GM21825 (cell line): ENCODE results near the gene PRDM10.
"Not testable (repeated sequence)": the region's sequence is repeated elsewhere in the genome, so short reads cannot be mapped to it uniquely, and the experiment has no call there.

Source experiments
- ATAC-seq: cut with Tn5 transposase; IDR thresholded peaks from one replicate; pipeline ENCODE4 v1.9.1; 2021; ENCODE audit warnings: mild to moderate bottlenecking, moderate library complexity; ENCODE audit not compliant: unreplicated experiment

Gene PRDM10

DNA sequence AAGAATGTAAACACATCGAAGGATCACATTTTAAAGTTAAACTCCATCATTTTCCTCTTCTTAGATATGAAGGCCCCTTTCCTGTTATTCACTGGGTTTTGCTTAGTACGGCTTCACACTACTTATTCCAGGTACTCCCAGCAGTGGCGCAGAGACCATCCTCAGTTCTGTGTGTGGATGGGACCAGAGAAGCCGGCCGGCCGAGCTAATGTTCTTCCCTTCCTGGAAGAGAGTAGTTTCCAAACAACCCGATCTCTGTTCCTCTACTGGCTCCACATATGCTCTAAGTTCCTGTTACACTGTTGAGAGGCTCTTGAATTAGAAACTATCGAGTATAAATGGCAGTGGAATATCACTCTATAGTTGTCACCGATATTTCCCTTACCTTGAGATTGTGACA lies 106.6 kb downstream of the PRDM10 start:
- no peak for ATAC-seq

DNA sequence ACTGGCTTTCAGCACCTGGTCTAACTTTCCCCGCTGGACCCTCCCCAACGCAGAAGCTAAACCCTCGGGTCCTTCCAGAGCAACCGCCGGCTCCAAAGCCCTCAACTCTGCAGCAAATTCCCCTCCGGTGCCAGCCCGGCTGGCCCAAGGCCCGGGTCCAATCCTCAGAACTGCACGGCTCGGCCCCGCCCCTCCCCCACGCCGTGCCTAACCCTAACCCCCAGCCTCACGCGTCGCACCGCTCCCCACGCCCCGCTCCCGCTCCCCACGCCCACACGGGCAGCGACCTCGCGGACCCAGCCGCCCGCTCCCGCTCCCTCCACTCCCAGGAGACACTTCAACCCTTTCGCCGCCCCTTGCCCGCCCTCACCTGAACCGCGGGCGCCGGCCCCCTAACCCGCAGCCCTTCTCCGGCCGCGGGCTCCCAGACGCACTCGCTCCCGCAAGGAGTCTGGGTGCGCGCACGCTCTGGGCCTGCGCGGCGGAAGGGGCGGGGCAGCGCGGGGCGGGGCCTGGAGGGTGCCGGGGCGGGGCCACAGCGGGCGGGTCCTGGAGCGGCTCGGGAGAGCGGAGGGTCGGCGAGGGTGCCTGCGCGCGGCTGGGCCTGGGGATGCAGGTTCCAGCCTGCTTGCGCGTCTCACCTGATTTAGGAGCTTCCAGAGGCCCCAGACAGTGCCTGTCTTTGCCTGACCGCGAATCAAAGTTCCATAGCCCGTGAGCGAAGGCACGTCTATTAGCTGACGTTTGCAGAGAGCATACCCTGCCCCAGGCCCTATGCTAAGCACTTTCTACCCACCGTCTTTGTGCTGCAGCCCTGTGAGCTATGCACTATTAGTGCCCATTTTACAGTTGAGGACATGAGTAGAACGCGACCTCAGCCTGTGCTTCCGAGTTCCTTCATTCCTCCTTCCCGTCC lies 107.3 kb downstream of the PRDM10 start, which contains the start of gene NFRKB:
Gene NFRKB (minus strand): TSS at position 453 of the 916 bp plus-strand sequence. CDS start 2,729 bp downstream, outside the sequence.
- ATAC-seq = peak; percentile 96

DNA sequence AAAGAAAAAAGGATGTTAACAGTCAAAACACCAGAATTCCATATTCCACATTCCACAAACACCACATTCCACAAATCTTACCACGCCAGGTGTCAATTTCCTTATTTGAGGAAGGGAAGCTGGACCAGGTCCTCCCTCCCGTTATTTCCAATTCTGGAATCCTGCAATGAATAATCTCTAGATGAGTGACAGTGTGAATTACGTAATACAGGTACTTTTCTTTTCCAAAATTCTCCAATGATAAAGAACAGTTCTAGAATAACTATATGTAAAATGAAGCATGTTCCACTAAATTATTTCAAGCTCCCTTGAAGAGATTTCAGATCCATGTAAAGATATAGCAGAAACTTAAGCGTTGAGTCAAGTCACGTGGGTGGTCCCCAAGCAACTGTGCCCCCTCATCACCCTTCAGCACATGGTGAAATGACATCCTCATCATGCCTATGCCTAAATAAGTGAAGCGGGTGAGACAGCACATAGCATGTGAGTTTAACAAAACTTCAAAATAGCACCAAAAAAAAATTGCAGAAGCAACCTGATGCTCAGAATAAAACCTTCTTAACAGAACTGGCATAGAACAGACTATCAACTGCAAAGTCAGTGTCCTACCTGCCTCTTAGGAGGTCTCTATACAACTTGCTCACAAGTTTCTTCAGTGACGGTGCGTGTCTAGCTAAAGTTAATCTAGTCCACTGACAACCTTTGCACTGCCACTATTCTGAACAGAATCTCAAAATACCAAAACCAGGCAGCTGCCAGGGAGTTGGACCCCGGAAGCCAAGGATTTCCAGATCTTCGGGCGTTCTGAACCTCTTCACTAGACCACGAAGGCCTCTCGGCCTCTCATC lies 108.1 kb downstream of the PRDM10 start:
- ATAC-seq = no peak

DNA sequence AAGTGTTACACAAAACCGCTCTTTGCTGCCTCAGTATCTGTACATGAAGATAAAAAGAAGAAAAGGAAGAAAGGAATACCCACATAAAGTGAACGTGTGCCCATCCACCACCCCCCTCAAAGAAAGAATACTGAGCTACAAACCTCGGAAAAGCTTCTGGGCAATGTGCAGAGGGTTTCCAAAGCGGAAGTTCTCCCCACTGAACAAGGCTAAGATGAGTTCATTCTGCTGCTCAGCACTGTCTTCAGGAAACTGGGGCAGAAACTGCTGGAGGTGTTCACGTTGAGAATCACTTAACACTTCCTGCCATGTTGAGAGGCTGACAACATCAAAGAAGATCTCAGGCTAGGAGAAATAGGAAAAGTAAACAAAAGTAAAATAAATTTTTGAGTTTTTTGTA lies 114.2 kb downstream of the PRDM10 start:
- ATAC-seq = no peak

DNA sequence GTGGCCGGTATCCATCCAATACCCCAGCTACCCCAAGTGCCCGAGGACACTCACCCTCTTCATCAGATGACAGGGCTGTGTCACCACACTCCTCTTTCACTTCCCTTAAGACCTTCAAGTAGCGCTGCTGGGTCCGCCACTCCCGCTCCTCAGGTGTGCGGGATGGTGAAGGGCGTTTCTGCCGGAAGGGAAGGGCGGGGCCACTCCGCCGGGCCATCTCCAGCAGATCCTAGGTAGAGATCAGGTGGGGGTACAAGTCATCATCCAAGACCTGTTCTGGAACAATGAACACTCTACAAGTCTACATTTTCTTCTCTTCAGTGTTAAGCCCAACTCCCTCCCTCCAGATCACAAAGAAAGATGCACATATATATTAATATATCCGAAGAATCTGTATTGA lies 117.3 kb downstream of the PRDM10 start:
- ATAC-seq = no peak

DNA sequence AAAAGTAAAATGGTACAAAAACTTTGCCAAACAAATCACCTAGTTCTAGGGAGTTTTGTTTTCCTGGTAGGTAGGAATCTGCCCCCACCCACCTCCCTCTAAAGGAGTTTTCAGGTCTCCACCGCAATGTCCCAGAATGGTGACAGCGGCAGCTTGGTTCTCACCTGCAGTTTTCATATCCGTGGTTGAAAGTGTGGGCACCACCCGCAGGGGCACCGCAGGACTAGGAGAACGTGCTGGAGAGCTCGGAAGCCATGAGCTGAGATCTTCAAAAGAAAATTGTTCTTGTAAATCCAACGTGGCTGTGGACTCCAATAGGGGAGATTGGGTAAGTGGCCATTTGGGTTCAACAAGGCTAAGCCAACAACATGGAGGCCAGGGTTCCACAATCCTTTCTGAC lies 118.1 kb downstream of the PRDM10 start:
- no peak for ATAC-seq

DNA sequence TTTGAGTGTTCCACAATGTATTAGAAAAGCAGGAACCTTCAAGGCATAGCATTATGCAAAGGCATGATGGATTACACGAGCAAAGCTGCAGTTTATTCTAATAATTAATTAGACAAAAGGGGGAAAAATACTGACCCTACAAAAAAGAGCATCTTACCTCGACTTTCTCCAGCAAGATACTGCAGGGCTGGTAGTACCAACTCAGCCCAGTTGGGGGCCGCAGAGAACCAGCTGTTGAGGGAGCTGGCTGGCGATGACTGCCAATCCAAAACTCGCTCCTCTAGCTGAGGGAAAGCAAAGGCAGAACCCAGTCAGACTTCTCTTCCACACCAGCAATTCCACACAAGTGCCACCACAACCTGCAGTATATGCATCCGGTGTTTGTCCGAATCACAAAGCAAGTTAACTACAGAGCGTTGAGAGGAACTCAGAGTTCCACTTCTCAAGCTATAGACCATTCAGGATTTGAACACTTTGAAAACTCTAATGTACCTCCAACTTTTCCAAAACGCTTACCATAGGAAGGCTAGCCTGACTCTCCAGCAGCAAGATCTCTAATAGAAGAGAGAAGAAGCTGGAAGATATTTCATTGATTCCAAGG lies 121.0 kb downstream of the PRDM10 start:
- ATAC-seq = no peak

DNA sequence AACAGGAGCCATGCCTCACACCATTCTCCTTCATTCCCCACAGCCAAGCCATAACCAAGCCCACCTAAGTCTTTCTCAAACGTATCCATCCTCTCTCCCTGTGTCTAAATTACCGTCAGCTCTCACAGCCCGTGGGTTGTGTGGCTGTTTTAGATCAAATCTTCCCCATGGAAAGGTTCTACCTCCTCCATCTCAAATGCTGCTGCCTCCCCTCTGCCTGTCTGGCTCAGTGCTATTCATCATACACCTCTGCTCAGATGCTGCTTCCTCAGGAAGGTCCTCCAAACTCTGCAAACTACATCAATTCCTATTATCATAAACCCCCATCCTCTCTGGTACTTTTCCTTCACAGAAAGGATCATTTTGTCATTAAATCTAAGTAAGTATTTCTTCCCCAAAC lies 122.3 kb downstream of the PRDM10 start:
- no peak for ATAC-seq

DNA sequence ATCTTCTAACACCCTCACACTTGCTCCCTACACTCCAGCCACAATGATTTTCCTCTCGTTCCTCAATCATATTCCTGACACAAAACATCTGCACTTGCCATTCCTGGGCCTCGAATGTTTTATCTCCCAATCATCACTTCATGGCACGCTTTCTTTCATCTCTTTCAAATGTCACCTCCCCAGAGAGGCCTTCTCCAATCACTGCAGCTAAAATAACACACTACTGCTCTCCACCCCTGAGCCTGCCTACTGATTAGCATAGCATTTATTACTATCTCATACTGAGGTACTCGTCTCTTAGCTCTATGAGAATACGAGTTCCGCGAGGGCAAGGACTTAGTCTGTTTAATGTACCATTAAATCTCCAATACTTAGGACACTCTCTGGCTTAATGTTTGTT lies 130.7 kb downstream of the PRDM10 start:
- no peak for ATAC-seq

DNA sequence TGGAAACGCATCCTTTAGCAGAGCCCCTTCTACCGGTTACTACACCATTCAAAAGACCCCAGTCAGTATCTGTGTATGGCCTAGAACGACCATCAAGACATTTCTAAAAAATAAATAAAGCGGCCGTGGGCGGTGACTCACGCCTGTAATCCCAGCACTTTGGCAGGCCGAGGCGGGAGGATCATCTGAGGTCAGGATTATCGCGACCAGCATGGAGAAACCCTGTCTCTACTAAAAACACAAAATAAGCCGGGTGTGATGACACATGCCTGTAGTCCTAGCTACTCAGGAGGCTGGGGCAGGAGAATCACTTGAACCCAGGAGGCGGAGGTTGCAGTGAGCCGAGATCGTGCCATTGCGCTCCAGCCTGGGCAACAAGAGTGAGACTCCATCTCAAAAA lies 134.0 kb downstream of the PRDM10 start:
- not testable (repeated sequence) for ATAC-seq

DNA sequence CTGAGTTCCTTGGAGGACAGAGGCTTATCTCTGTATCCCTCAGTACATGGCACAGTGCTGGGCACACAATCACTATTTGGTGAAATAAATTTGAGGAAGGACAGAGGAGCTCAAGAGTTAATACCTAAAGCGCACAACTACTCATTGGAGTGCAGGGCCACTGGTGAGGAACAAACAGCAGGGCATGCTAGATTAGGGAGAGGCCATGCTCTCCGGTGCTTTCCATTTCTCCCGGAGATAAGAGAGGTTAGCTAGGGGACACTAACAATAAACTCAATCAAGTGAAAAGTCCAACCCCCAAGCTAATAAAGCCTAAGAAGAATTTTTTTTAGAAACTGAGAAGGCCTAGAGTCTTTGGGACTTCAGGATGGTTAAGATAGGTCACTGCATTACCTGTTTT lies 136.3 kb downstream of the PRDM10 start:
- no peak for ATAC-seq

DNA sequence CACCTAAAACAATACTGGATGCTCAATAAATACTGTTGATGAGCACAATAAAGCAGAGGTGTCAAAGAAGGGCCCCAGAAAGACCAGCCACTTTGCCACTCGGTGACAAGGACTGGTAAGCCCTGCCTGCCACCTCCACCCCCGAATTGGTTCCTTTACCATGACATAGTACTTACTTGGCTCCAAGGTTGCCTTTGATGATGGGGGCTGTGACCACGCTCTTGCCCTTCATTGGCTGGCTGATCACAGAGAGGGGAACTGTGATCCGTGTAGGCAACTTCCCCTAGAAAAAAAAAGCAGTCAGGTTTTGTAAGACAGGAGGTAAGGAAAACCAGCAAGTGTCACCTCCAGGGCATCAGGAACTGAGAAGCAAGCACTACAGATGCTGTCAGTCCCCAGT lies 136.9 kb downstream of the PRDM10 start:
- ATAC-seq = no peak

DNA sequence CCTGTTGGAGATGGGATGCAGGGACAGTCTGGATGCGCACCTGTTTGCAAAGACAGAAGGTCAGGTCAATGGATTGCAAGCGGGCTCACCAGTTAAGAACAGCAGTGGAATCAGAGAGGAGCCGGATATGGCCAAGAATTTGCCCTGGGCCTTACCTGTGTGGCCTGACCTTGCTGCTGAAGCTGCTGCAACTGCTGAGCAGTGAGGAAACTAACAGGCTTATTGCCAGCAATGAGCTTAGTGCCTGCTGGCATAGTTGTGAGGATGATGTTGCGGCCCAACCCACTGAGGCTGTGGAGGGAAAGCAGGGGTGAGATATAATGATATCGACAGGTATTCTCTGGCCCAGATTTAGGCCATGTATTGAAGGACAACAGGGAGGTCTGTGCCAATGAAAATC lies 137.8 kb downstream of the PRDM10 start:
- ATAC-seq = no peak

DNA sequence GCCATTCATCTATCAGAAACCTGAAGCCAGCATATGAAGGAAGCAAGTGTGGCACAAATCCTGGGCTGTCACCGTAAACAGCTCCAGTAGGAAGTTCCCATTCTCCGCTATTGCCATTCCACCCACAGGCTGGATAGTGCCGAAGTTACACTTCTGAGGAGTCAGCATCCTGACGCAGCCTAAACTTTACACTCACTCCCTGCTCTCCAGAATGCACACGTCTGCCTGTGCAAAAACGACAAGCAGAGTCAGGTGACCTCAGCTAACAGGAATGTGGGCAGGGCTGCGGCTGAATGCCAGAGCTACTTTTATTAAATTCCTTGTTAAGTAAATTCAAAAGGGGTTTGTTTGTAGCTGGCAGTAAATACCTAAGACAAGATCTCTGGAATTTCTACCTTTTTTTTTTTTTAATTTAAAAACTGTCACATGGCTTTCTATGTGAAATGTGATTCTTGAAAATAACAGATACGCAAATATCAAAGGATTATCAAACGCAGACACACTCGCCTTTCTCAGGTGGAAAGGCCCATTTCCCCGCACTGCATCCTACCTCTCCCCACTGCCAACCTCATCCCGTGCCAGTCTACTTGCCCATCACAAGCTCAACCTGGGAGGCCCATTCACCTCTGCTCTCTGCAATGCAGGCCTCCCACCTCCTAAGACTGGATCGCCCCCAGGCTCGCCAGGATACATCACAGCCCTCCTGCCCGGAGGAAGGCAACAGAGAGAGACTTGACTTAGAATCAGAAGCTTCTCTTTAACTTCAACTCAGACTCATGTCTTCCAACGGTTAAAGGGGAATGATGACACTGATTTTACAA lies 140.7 kb downstream of the PRDM10 start:
- no peak for ATAC-seq

DNA sequence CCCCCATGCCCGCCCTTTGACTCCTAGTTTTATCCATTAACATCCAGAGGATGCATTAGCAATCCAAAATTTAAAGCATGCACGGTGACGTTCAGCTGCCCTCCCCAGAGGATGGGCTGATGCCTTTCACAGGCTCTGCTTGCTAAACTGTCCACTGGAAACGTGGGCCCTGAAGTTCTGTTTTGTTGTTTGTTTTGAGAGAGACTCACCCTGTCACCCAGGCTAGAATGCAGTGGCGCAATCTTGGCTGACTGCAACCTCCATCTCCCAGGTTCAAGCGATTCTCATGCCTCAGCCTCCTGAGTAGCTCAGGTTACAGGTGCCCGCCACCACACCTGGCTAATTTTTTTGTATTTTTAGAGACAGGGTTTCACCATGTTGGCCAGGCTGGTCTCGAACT lies 146.6 kb downstream of the PRDM10 start:
- no peak for ATAC-seq

DNA sequence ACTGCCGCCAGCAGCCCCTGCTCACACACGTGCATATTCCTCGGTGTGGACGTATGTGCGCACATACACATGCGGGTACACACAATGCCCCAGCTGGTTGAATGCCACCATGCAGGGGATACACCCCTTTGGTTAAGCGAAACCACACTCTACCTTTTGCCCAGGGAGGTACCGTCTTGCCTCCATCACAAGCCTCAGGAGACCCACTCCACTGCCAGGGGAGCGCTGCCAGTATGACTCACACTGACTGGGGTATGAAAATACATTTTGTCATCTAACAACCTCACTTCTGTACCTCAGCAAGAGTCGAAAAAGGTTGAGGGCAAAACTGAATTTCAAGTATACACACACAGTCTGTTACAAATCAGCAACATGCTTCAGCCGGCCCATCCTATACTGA lies 147.5 kb downstream of the PRDM10 start:
- ATAC-seq = no peak

DNA sequence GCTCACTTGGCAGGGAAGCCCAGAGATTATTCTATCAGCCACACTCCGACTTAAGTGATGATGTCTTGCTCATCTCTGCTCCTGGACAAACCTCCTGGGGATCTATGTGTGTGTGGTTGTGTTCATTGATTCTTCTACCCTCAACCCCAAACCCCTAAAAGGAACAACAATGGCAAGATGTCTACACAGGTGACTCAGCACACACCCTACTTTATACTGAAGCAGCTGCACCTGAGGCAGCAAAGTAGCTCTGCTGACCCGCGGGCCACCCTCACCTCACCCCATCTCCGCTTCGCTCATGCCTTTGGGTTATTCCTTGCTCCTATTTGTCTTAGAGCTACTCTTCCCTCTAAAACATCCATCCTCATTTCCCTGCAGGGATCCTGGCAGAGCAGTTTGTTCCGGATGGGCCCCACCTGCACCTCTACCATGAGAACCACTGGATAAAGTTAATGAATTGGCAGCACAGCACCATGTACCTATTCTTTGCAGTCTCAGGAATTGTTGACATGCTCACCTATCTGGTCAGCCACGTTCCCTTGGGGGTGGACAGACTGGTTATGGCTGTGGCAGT lies 148.3 kb downstream of the PRDM10 start:
- no peak for ATAC-seq

DNA sequence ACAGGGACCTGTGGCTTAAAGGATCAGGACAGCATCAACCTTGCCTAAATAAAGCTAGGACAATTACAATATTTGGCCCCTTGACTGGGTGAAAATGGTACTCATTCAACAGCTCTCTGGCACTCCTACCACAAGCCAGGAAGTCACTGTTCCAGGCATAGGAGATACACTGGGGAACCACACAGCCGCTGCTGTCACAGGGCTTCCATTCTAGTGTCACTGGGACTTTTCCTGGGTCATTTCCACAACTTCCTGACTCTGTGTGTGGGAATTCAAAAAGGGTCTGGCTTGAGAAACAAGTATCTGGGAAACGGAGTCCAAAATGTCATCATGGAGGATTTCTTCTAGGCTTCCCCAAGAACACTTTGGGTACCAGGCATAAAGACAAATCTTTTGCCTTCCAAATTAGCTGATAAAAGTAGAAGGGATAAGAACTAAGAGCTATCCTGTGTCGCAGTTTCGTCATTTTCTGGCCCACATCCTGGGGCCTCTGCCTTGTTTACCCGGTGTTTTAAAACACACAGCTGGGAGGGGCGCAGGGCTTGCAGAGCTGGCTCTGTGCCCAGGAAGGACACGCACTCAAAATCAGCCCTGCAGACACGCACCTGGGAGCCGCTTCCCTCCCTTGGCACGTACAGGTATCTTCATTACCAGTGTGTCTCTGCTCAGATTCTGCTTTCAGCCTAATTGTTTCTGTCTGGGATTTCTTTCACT lies 149.0 kb downstream of the PRDM10 start:
- ATAC-seq = no peak

DNA sequence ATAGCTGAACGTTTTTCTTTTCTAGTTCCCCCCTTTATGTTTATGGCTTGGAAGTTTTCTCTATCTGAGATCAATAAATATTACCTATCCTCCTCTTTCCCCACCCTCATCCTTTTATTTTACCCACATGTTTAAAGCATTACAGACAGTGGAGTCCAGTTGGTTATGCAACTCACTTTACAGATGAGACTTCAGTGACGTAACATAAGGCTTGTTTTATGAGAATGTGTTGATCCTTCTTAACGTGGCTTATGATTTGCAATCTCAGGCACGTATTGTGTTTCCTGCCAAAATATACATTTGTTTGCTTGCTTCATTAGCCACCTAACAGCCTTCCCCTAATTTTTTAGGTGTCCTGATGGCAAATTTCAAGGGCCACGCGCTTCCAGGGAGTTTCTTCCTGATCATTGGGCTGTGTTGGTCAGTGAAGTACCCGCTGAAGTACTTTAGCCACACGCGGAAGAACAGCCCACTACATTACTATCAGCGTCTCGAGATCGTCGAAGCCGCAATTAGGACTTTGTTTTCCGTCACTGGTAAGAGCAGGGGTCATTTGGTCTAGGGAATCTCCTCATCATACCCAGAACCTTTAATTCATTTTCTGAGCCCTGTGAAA lies 150.4 kb downstream of the PRDM10 start:
- no peak for ATAC-seq
